Tongue (tissue), 2 donors: ENCODE data around the gene PARD6G. TPM values are rescaled to one million over a fixed set of nuclear protein-coding genes. Genes with fewer than 3 reads are reported as not detected.

Source experiments
- DNase-seq: peaks from one replicate; pipeline ENCODE4 v3.0.0-alpha.2; 2015
- total RNA-seq: library from RNA; depleted of rRNA; stranded (reverse); fragments of >200 nt; gene quantifications from one replicate; pipeline ENCODE4 v1.2.3, GENCODE V29; 2014

Gene PARD6G
- total RNA-seq, 1 donor from 2014 or later = 11.6 TPM

DNA sequence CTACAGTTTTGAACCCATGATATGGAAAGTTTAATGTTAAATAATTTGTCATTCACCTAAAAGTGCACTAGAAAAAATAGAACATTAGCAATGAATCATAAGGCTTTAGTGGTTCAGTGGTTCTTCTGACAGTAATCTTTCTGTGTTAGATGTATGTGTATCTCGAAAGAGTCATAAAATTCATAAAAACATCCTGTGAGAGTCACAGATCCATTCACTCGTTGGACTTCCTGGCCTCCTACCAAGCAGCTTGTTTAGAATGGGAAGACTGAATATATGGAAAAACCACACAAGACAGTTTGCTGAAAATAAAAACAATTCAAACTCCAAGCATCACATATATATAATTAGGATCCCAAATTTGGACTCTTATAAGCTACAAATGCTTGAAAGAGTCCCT, 103.4 kb downstream of the PARD6G start:
- DNase-seq = peak; percentile 9

GRCh38 chr18:80140455-80140985, 106.8 kb downstream of the PARD6G start:
- DNase-seq = no peak

GRCh38 chr18:80137976-80138375, 109.3 kb downstream of the PARD6G start:
- DNase-seq = no peak

GRCh38 chr18:80137137-80137536, 110.2 kb downstream of the PARD6G start:
- no peak for DNase-seq

- no peak for DNase-seq
Observed at GRCh38 chr18:80136679-80137078, 110.6 kb downstream of the PARD6G start.

DNA sequence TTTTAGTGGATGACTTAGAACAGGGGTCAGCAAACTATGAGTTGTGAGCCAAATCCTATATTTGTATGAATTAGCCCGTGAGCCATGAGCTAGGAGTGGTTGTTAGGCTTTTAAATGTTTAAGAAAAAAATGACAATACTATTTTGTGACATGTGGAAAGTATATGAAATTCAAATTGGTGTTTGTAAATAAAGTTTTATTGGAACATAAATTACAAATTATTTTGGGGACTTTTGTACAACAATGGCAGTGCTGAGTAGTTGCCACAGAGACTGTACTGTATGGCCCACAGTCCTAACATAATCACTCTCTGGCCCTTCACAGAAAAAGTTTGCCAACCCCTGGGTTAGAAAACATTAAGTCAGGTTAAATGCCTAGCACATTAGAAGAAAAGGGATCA, 112.2 kb downstream of the PARD6G start:
- DNase-seq = no peak

DNA sequence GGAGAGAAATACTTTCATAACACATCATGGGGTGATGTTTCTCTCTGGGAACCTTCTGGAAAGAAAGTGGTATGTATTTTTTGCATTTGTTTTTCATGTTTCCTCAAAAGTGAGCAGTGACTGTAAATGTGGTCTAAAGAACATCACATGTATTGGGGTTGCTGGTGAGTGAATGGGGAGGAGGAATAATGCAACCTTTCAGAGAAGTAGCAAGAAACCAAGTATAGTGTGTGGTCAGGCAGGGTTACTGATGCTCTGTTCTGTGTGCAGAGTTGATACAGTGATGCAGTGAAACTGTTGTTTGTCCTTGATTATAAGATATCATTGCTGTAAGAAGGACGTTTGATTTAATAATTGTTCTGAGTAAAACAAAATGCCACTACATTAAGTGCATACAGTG, 114.2 kb downstream of the PARD6G start:
- no peak for DNase-seq

DNA sequence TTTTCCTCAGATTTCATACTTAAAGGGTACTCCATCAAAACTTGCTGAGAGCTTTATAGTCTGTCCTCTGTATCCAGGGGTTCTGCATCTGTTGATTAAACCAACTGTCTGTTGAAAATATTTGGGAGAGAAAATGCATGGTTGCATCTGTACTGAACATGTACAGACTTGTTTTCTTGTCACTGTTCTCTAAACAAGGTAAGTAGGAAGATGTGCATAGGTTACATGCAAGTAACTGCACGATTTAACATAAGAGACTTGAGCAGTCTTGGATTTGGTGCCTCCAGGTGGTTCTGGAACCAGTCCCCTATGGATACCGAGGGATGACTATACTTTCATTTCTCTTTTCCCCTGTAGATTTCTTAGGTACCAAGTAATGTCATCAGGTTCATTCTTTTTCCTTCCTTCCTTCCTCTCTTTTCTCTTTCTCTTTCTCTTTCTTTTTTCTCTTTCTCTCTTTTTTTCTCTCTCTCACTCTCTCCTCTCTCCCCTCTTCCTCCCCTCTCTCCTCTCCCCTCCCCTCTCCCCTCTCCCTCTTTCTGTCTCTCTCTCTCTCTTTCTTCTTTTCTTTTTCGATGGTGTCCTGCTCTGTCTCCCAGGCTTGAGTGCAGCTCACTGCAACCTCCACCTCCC, 115.0 kb downstream of the PARD6G start:
- DNase-seq = no peak

DNA sequence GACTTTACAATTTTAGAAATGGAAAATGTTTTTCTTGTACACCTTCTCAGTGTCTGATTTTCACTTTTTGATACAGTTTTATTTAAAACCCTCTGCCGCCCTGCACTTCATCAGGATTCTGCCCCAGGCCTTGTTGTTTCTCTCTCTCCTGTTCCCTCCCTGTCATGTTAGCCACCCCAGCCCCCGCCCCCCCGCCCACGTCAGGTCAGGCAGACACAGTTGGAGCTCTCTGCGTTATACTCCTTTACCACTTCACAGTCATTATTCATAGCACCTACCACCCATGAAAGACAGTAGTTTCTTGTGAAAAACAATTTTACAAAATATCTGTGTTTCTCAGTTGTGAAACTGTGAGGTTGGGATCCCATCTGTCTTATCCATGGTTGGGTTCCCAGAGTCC, 116.8 kb downstream of the PARD6G start:
- DNase-seq = no peak

DNA sequence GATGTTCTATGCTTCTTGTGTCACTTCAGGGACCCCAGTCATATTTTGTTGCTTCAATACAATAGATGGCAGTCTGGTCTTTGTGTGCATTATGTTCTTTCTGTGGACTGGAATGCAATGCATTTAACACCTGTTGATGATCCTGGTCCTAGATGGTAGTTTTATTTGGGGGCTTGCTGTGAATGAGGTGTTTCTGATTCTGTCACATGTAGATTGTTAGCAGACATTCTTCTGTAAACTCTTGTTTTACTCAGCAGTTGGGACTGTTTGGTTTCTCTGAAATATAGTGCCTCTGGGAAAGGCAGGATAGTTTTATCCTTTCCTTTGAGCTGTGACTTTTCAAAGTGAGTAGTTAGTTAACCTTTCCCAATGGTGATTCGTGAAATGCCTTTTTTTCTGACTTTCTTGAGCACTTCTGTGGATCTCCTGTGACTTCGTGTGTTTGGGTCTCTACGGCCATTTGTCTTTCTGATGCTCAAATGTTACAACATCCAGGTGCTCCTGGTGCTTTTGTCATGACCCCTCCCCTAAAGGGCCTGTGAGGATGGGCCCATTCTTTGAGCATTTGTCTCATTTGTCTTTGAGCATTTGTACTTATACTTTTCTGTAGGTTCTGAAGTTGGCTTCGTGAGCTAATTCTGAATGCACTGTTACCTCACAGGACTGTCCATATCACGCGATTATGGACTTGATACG, 117.5 kb downstream of the PARD6G start:
- no peak for DNase-seq

DNA sequence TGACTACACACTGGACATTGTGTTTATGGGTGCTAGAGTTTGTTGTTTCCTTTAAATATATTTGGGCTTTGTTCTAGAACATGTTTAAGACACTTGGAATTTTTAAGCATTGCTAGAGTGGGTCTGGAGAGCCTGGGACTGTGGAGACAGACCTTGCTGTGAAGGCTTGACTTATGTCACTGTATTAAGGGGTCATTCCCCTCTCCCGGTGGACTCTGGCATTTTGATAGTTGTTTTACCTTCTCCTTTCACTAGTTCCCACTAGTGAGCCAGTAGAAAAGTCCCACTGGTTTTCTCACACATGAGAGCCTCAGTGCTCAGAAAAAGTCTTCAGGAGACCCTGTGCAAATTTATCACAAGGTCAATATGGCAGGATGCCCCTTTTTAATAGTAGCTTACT, 119.7 kb downstream of the PARD6G start:
- no peak for DNase-seq

GRCh38 chr18:80126797-80127196, 120.5 kb downstream of the PARD6G start:
- DNase-seq = no peak

GRCh38 chr18:80124131-80124530, 123.2 kb downstream of the PARD6G start:
- no peak for DNase-seq

DNA sequence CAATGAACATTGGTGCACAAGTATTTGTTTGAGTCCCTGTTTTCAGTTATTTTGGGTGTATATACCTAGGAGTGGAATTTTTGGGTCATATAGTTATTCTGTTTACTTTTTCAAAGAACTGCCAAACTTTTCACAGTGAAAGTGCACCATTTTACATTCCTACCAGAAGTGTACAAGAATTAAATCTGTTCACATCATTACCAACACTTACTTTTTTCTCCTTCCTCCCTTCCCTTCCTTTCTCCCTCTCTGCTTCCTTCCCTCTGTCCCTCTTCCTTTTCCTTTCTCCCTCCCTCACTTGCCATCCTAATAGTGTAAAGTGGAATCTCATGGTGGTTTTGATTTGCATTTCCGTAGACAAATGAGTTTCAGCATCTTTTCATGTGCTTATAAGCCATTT, 126.4 kb downstream of the PARD6G start:
- DNase-seq = no peak

GRCh38 chr18:80119111-80119510, 128.2 kb downstream of the PARD6G start:
- DNase-seq = no peak

DNA sequence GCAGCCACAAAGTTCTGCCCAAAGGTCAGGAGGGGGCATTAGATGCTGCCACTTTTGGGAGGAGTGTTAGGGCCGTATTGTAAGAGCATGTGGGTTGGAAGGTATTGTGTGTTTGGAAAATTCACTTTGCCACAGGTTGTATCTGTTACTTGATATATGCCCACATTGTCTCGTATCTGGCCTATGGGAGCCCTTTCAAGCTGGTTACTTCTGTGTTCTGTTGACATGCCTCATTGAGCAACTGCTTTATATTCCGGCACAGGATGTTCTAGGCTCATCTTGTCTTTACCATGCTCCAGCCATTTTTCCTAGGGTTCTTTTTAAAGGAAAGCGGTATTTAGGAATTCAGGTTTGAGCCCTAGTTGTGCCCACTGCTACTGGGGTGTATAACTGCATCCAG, 132.3 kb downstream of the PARD6G start:
- no peak for DNase-seq

GRCh38 chr18:80112624-80113248, 134.6 kb downstream of the PARD6G start:
- DNase-seq = no peak

GRCh38 chr18:80109676-80110078, 137.6 kb downstream of the PARD6G start:
- DNase-seq = peak; percentile 65

DNA sequence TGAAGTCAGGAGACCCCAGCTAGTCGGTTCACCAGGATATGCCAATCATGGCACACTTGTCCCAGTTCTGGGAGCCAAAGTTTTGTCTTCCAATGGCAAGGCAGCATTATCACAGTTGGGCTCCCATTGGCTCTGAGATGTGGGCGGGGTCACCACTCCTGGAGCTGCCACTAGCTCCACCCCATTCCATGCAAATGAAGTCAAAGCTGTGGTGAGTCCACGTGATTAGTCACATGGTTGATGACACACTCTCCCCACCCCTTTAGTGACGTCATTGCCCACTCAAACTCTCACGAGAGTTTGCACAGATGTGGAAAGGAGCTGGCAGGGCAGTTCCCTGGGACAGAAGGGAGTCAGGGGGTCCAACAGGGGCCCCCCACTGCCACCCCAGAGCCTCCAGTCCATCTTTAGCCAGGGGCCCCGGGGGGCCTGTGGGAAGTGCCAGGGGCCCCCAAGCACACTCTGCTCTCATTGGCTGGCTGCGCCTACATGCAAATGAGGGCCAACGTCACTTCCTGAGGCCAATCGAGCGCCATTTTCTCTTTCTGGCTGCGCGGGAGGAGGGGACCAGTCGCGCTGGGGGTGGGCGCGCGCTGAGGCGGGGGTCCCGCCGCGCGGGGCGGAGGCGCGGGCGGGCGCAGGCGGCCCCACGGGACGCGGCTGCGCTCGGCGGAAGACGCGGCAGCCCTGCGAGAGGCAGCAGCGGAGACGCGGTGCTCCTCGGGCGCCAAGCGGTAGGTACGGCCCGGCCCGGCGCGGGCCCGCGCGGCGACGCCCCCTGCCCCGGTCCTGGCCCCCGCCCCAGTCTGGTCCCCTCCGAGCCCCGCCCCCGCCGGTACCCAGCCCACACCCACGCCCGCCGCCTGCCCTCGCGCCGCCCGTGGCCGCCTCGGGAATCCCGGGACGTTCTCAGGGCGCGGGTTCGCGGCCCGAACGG, 138.3 kb downstream of the PARD6G start, which contains the start of gene ADNP2:
Gene ADNP2, plus strand, starts transcription at position 524 of the 937 bp plus-strand sequence. CDS start 8,281 bp downstream, outside the sequence.
- peak; percentile 93 for DNase-seq

GRCh38 chr18:80108121-80108536, 139.2 kb downstream of the PARD6G start:
- no peak for DNase-seq

DNA sequence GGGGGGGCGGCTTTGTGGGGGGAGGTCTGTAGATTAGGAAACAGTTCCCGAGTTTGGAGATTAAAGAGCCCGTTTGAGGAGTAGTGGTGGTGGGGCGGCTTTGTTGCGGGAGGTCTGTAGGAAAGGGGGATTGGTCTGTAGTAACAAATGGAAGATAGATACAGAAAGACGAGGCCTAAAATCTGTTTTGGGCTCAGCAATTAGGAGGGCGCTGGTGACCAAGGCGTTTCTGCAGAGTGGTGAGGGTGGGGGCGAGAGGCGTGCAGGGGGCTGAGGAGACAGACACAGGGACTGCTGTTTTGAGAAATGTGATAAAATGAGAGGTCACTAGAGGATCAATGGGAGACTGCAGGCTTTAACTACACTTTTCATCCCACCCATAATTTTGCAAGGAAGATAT, 139.9 kb downstream of the PARD6G start:
- DNase-seq = no peak
